ENCODE results near the gene MID1. TPM values are rescaled to one million over a fixed set of nuclear protein-coding genes. Genes with fewer than 3 reads are reported as not detected.

Gene MID1
- polyA plus RNA-seq, 3 donors: 23.2 to 32.6 (median 25.4) TPM

DNA sequence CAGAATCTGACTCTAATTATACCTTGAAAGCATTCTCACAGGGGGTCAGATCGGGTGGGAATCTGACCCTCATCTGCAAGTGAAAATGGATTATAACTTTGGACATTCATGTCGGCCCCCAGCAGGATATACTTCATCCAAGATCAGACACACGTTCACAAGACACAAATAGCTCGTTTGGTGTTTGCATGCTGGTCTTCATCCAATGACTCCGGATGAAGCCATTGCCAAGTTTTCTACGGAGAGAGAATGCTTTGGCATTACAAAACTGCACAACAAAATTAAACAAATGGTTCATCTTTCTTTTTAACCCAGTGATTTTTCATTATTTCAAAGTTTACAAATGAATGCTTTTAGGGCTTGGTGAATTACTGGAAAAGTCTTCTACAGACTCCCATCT is 105.5 kb downstream of the MID1 start:
- no peak for DNase-seq (ENCODE audit: extremely low read depth in 1 of 11, low read depth in 9 of 11, low spot score in 4 of 11)

DNA sequence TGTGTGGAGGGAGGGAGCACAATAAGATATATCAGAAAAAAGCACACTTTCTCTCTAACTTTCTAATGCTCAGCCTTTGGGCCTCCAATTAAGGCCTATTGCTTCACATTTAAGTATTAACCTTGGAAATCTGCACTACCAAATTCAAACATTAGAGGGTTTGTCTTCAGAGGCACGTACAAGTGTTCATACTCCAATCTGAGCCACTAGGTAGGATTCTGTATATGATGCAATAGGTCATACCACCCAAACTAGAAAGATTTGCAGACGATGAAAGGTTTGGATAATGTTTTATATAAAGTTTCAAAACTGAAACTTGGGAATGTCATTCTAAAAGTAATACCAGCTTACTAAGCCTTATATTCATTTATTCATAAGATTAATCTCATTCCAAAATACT is 106.4 kb downstream of the MID1 start:
- DNase-seq (ENCODE audit: extremely low read depth in 1 of 11, low read depth in 9 of 11, low spot score in 4 of 11): no peak

DNA sequence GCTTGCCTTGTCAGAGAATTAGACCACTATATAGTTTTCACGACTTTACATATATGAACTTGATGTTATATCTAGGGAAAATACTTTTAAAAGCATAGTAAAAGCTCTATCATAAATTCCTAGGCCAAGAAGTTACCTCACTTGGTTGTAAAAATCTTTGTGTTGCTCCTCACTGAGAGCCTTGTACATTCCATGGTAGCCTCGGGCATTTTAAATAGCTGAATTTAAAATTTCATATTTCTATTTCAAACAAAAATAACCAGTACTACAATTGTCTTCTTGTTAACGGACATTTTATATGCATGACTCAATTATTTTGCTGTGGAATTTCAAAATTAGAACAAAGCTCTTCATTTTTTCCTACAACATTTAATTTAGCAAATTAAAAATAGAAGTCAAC is 107.6 kb downstream of the MID1 start:
- no peak for DNase-seq (ENCODE audit: extremely low read depth in 1 of 11, low read depth in 9 of 11, low spot score in 4 of 11)

DNA sequence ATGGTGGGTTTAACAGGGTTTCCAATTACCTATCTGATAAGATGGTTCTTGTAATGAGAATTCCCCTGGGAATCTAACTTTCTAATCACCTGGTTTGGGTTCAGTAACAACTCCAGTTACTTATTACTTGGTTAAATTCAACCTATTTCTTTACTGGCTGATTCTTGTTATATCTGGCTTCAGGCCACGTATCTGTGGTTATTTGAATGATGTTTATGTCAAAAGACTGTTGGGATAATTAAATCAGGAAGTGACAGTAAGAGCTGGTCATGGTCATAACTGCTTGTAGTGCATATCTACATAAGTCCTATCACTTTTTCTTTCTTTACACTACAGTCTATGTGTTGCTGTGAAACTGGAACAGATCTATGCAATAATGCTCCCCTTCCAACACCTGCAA is 108.1 kb downstream of the MID1 start:
- no peak for DNase-seq (ENCODE audit: extremely low read depth in 1 of 11, low read depth in 9 of 11, low spot score in 4 of 11)

DNA sequence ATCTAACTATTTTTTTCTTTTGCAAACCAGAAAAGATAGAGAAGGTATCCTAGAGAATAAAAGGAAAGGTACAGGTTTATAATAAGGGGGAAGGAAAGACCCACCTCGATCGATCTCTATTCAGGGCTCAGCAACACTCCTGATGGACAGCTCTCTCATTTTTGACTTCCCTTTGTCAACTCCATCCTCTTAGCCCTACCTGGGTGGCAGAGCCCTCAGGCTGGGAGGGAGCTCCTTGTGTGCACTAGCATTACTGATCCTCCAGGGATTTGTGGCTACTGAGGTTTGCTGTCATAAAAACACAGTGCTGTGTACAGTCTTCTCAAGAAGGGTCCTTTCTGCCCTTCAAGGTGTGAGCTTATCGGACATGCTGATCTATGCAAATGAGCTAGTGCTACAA is 111.0 kb downstream of the MID1 start:
- DNase-seq (ENCODE audit: extremely low read depth in 1 of 11, low read depth in 9 of 11, low spot score in 4 of 11): no peak

DNA sequence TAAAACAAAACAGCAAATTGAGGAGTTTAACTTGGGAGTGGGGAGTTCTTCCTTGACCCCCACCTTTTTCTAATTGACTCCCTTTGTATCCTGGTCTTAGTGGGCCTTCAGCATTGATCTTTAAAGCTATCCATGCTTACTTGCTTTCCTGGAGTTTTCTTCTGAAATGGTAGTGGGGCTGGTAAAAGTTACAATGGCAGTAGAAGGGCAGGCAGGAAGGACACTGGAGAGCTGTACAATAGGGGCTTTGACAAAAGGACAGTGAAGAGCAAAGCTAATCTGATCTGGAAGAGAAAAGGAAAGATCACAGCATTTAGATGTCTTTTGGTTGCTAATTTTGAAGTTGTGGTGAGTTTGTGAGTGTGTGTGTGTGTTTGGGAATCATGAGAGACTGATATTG is 111.5 kb downstream of the MID1 start:
- no peak for DNase-seq (ENCODE audit: extremely low read depth in 1 of 11, low read depth in 9 of 11, low spot score in 4 of 11)

DNA sequence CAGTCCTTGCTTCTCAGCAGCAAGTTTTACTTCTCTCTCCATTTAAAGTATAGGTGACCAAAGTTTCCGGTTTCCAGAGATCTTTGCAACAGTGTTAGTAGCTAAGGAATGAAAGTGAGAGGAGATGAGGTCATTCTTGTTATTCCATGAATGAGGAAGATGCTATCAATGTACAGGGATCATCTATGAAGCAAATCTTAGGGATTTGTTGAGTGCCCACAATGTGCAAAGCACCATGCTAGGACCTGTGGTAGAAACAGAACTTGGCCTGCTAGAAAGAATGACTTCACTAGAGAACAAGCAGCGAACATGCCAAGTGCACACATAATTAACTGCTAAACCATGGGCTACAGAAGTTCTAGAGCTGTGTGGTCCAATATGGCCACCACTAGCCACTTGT is 112.5 kb downstream of the MID1 start:
- DNase-seq (ENCODE audit: extremely low read depth in 1 of 11, low read depth in 9 of 11, low spot score in 4 of 11): no peak

DNA sequence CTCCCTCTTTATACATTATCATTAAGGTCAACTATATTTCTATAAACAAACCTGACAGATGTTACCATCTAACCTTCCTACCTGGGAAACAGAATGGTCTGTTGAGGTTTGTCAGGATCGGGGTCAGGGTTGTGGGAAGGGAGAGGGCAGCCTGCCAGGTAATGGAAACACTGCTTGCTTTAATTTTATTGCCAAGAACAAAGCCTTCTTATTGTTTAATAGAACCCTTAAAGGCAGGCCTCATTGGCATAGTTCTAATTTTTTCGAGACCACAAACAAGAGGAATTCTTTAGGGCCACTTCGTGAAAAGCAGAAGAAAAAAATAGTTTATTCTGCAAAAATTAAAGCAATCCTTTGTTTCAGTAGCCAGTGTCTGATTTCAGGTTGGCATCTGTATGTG is 113.2 kb downstream of the MID1 start:
- no peak for DNase-seq (ENCODE audit: extremely low read depth in 1 of 11, low read depth in 9 of 11, low spot score in 4 of 11)

DNA sequence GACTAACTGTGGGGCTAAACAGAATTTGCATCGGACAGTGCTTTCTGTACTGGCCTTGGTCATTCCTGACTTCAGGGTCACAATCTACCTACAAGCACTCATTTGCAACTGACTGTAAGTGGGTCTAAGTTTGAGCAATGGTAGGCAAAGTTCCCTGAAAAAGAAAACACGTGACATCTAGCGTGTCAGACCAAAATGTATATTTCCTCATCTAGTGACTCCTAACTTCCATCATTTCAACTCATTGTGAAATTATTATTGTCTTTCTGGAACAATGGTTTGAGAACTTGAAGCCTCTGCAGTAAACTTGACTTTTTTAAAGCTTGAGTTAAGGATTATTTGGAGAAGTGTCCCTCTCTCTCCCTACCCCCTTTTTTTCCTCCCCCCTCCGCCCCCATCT is 113.6 kb downstream of the MID1 start:
- no peak for DNase-seq (ENCODE audit: extremely low read depth in 1 of 11, low read depth in 9 of 11, low spot score in 4 of 11)

DNA sequence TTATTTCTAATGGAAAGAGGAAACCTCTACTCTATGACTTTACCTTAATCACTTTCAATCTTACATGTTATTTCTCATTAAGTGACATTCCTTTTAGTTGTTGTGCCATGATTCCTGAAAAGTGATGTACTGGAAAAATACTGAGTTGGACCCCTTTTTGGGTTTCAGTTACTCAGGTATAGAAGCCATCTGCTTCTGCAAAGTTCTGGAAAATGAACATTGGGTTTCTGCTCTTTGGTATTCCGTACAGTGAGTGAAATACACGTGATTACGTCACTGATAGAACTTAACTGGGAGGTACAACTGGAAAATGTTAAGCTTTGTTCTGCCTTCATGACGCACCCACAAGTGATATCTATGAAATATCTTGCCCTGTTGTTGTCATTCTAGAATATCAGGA is 114.7 kb downstream of the MID1 start:
- no peak for DNase-seq (ENCODE audit: extremely low read depth in 1 of 11, low read depth in 9 of 11, low spot score in 4 of 11)

DNA sequence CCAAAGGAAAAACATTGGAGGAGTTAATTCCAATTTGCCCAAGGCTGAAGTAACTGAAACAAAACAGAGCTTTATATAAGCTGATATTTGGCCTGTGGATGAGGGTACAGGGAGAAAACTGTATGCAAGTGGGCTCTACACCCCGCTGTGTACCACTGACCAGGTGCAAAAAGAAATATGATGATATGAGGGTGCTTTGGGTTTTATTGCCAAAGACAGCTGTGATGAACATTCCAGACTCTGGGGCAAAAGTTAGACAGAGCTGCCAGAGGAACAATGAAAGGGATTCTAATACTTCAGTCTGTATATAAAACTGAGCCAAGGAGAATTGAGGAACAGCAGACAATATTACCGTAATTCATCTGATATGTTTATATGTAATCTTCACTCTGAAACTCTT is 117.4 kb downstream of the MID1 start:
- DNase-seq (ENCODE audit: extremely low read depth in 1 of 11, low read depth in 9 of 11, low spot score in 4 of 11): no peak

DNA sequence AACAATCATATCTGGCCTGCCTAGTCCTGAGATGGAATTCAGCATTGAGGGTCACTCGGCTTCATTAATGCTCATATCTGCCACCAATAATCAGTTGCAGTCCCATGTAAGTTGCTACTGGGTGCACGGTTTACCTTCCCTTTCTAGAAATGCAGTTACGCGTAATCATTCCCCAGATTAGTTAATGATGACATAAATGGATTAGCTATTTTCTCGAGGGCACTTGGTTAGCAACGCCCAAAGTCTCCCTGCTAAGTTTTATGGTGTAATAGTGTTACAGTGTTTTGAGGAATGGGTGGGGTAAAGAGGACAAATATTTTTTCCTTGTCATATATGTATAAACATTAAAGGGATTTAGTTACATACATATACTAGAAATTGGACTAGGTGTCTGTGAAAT is 118.8 kb downstream of the MID1 start:
- DNase-seq (ENCODE audit: extremely low read depth in 1 of 11, low read depth in 9 of 11, low spot score in 4 of 11): no peak

DNA sequence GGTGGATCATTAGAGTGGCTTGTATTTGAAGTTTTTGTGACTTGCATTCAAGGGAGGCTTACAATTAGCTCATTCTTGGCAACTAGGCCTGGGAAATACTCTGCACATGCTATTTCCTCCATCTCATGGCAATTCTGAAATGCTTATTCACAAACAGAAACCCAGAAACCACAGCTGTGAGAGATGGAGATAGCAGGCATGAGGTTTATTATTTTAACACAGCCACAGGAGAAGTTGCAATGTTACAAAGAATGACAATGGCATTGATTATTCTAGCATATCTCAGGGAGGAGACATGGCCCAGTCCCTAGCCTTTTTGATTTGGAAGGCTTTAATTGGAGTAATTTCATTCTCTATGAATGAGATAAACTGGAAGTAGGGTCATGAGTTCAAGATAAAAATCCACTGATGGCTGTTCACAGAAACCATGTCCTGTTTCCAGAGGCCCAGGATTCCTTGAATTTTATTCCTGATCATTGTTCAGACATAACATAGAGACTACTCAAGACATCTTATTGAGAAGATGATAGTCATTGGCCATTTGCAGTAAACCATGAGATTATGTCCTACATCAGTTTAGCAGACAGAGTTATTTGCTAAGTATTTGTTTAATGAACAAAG is 123.9 kb downstream of the MID1 start:
- no peak for DNase-seq (ENCODE audit: extremely low read depth in 1 of 11, low read depth in 9 of 11, low spot score in 4 of 11)

DNA sequence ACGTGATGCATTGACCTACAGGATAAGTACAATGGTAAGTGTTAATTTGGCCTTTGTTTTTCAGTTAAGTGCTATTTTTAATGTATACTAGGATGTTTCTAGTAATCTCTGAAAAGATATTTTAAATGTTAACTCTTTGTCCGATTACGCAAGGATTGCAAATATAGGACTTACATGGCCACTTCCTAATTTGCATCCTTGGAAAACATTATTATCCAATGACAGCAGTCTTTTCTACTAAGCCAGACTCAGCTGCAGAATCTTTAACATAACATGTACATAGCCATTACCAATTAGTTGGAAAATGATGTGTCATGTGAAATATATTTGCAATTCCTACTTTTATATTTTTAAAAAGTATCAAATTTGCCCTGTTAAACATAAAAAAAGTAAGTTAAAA is 124.7 kb downstream of the MID1 start:
- no peak for DNase-seq (ENCODE audit: extremely low read depth in 1 of 11, low read depth in 9 of 11, low spot score in 4 of 11)

DNA sequence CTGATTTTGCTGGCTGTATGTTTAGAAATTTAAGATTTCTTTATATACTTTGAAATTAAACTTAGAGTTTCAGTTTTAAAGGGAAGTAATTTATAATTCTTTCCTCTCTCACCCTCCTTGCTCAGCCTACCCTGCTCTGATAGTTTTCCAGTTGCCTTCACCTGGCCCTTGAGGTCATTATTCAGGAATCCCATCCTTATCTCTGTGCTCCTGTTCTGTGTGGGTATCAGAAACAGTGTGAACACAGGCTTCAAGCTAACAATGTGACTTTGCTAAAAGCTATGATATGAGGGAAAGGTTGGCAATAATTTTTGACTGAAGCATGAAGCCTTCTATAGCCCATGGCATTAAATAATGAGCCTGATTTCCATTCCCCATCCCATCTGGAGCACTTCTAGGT is 128.1 kb downstream of the MID1 start:
- no peak for DNase-seq (ENCODE audit: extremely low read depth in 1 of 11, low read depth in 9 of 11, low spot score in 4 of 11)

DNA sequence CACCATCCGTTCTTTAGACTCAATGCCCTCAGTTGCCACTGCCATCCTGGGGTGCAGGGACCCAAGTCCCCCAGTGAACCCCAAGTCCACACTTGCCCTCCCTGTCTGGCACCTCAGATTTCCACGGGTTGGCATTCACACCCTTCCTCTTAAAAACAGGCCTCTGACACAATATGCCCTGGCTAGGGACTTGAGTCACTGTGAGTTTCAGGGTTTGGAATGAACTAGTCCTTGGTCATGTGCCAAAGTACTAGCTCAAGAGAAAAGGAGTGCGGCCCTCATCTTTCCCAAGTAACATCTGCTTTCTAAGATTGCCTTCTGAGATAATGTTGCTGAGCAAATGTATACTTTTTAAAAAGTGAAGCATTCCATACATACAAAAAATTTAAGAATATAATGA is 134.0 kb downstream of the MID1 start:
- DNase-seq (ENCODE audit: extremely low read depth in 1 of 11, low read depth in 9 of 11, low spot score in 4 of 11): no peak

DNA sequence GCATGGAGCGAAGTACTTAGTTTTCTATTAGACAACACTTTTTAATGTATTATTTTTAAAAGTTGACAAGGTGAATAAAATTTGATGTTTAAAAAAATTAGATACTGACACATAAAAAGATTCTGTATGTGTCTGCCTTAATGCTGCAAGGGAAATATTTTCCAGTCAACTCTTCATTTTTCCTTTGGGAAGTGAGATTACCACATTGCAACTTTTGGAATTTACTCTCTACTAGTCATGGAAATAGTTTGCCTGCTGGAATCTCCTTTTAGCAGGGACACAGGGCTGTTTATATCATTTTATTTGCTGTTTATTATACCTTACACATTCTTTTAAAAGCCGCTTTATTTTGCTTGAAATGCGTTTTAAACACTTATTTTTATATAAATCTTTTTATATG is 135.1 kb downstream of the MID1 start:
- no peak for DNase-seq (ENCODE audit: extremely low read depth in 1 of 11, low read depth in 9 of 11, low spot score in 4 of 11)

DNA sequence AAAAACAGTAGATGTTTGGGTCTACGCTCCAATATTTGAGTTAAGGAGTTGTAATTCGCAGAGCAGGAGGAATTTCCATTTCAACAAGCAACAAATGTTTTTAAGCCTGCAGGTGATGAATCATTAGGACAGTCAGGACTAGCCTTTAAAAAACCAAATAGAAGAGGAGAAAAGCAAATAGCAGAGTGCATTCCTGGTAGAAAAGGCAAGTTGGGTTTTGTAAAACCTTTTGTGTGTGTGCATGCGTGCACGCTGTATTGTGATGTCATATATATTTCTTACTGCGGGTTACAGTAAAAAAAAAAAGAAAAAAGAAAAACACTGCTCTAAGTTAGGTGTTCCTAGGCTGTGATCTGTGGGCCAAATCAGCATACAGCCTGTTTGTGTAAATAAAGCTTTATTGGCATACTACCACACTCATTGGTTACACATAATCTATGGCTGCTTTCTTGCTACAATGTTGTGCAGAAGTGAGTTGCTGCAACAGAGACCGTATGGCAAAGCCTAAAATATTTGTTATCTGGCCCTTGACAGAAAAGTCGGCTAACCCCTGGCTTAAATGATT is 135.6 kb downstream of the MID1 start:
- no peak for DNase-seq (ENCODE audit: extremely low read depth in 1 of 11, low read depth in 9 of 11, low spot score in 4 of 11)

DNA sequence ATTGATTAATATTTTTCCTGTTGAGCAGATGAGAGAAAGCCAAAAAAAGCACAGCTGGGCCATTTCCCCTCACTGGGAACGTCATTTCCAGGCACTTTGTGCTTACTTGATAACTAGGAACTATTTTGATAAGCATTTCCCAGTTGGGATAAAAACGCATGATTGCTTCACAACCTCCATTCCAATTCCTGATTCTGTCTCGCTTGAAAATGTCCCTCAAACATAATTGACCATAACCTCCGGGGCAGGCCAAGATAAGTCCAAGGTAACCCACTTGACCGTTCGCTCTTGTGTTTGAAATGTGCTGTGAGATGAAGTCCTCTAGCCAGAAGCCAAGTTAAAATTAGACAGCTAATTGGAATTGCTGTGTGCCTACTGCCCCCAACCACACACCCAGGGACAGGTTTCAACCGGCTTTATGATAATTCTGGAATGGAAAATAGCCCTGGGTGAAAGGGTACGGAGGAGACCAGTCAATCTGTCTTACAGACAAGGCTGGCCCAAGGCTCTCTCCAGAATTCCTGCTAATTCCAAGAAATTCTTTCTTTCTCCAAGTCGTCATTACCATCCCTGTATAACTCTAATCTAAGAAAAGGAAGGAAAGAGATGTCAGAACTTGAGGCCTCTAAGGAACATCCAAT is 137.1 kb downstream of the MID1 start:
- DNase-seq (ENCODE audit: extremely low read depth in 1 of 11, low read depth in 9 of 11, low spot score in 4 of 11): peak in 3 of 11 donors; percentile 15 to 20 (median 17)

DNA sequence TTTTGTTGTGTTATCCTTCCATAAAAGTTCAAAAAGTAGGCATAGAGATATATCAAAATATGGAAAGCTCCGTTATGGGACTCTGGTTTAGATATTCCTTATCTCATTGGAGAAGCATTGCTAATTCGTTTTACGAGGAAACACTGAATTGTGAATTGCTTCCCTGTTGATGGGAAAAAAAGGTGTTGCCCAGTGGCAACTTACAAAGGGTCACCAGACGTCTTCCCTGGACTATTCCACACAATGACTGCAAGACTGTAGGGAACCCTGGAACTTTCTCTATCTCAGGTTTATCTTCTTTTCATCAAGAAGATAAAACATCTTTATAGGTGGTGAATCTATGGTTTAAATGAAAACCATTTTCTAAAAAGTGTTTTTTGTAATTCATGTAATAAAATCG is 137.7 kb downstream of the MID1 start:
- no peak for DNase-seq (ENCODE audit: extremely low read depth in 1 of 11, low read depth in 9 of 11, low spot score in 4 of 11)

DNA sequence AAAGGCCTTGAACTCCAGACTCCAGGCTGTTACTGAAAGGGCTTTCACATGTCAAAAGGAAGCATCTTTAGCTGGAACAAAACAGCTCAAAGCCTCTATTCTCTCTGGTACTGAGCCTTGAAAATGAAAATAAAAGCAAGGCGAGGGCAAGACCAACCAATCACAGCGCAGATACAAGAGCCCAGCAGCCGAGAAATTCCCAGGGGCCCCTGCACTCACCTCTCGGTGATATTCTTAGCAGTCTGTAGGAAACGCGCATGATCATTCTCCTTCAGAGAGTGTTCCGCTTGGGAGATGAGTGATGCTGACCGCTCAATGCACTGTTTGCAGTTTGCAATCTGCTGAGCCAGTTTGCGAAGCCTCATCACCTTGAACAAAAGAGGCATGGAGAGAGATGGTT is 138.1 kb downstream of the MID1 start:
- DNase-seq (ENCODE audit: extremely low read depth in 1 of 11, low read depth in 9 of 11, low spot score in 4 of 11): no peak
